AG04449 (cell line): Measurements from ENCODE around the gene GPR137C.

ENCODE experiments used
- CTCF ChIA-PET: fragments of 350-600 bp; formaldehyde crosslinking; extraction: SDS; loops from one replicate; lab custom pipeline; 2021; ENCODE audit warnings: antibody characterized with exemption; lab: Yijun Ruan, JAX
- POLR2A ChIA-PET: fragments of 400-600, 350-600 bp; formaldehyde crosslinking; extraction: SDS; loops from one replicate; lab custom pipeline; 2020; ENCODE audit warnings: antibody characterized with exemption, inconsistent platforms; lab: Yijun Ruan, JAX
- DNase-seq: peaks from one replicate; pipeline ENCODE4 v3.0.0-alpha.2; 2010; ENCODE audit warnings: low read depth, low spot score
- H3K4me3 ChIP-seq: 2 replicates; pipeline ENCODE4 v1.5.1; 2011; ENCODE audit warnings: low read depth, mild to moderate bottlenecking, control low read depth, low read length
- TF ChIP-seq, protein P1 (sequence below): IDR thresholded peaks from one replicate; pipeline ENCODE4 v1.5.1; 2011; ENCODE audit warnings: mild to moderate bottlenecking, moderate library complexity, low read length, control low read depth, inconsistent platforms; ENCODE audit not compliant: insufficient read depth; ENCODE audit errors: missing control alignments

GPR137C gene

GRCh38 chr14:52527052-52527451 lies 25.6 kb upstream of the GPR137C start:
- ChIA-PET CTCF (no interaction called here), POLR2A (no interaction called here)
- no peak for DNase-seq
- H3K4me3 ChIP-seq, result no peak overlapping the region
- TF ChIP-seq, protein P1, sequence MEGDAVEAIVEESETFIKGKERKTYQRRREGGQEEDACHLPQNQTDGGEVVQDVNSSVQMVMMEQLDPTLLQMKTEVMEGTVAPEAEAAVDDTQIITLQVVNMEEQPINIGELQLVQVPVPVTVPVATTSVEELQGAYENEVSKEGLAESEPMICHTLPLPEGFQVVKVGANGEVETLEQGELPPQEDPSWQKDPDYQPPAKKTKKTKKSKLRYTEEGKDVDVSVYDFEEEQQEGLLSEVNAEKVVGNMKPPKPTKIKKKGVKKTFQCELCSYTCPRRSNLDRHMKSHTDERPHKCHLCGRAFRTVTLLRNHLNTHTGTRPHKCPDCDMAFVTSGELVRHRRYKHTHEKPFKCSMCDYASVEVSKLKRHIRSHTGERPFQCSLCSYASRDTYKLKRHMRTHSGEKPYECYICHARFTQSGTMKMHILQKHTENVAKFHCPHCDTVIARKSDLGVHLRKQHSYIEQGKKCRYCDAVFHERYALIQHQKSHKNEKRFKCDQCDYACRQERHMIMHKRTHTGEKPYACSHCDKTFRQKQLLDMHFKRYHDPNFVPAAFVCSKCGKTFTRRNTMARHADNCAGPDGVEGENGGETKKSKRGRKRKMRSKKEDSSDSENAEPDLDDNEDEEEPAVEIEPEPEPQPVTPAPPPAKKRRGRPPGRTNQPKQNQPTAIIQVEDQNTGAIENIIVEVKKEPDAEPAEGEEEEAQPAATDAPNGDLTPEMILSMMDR, result no peak

DNA sequence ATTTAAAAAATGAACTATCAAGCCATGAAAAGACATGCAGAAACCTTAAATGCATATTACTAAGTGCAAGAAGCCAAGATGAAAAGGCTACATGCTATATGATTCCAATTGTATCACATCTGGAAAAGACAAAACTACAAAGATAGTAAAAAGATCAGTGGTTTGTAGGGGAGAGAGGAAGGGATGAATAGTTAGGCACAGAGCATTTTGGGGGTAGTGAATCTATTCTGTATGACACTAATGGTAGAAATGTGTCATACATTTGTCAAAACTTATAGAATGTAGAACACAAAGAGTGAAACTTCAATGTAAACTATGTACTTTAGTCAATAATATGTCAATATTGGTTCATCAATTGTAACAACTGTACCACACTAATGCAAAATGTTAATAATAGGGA lies 21.2 kb upstream of the GPR137C start:
- DNase-seq, result no peak
- TF ChIP-seq, protein P1, result no peak
- POLR2A ChIA-PET, result no interaction called here
- CTCF ChIA-PET, result no interaction called here
- no peak overlapping the region for H3K4me3 ChIP-seq

GRCh38 chr14:52536269-52536668 lies 16.4 kb upstream of the GPR137C start:
- CTCF ChIA-PET, result interaction anchor here (0.6 to 2.2 kb wide), 2 partner anchors 15 to 59 kb away, joined by 3 to 8 read pairs; partner anchors contain the start of genes GPR137C and TXNDC16
- H3K4me3 ChIP-seq, result no peak overlapping the region
- POLR2A ChIA-PET, result no interaction called here
- DNase-seq, result no peak
- TF ChIP-seq, protein P1, result no peak

GRCh38 chr14:52538623-52539022 lies 14.0 kb upstream of the GPR137C start:
- CTCF ChIA-PET, result no interaction called here

GRCh38 chr14:52545584-52546317 lies 6.9 kb upstream of the GPR137C start:
- H3K4me3 ChIP-seq, result no peak overlapping the region
- no peak for DNase-seq
- ChIA-PET CTCF (no interaction called here), POLR2A (no interaction called here)
- TF ChIP-seq, protein P1, result no peak

More at GRCh38 chr14:52538623-52539022, 14.0 kb upstream of the GPR137C start:
- H3K4me3 ChIP-seq, result no peak overlapping the region
- POLR2A ChIA-PET, result no interaction called here
- DNase-seq, result no peak
- TF ChIP-seq, protein P1, result no peak

GRCh38 chr14:52546318-52546670 lies 6.3 kb upstream of the GPR137C start:
- H3K4me3 ChIP-seq, result no peak overlapping the region
- ChIA-PET POLR2A (no interaction called here), CTCF (no interaction called here)
- TF ChIP-seq, protein P1, result no peak
- no peak for DNase-seq
